ENCODE measurements around the gene MLKL. TPM values are rescaled to one million over a fixed set of nuclear protein-coding genes. Genes with fewer than 3 reads are reported as not detected.
A peak's percentile ranks its signal among the peaks of the same experiment; 100 is the strongest.

The MLKL gene
- total RNA-seq, 1 experiment from 2014 or later = not detected

DNA sequence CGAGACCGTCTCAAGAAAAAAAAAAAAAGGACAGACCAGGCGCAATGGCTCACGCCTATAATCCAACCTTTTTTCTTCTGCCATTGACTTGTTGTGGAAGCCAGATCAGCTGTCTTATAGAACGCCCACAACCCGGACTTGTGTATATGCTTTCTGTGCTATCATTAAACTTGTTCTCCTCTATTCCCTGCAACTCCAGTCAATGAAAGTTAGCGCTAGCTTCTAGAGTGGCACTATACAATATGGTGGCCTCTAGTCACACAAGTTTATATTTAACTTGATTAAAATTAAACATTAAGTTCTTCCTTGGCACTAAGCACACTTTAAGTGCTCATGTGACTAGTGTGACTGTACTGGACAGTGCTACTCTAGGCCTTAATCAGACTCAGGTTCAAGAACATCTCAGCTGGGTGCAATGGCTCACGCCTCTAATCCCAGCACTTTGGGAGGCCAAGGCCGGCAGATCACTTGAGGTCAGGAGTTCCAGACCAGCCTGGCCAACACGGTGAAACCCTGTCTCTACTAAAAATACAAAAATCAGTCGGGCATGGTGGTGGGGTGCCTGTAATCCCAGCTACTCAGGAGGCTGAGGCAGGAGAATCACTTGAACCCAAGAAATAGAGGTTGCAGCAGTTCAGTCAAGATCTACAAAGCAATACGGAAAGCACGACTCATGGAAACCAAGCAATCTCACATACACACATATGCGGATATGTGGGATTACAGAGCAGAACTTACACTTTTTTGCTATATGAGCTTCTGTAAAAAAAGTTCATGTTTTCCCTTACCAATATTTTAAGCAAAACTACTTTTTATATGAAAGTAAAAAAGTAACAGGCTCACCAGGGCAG is 74.9 kb downstream of the MLKL start:
- DNase-seq = no peak
- Histone ChIP-seq H3K4me1 (no peaks in the 10 kb centered on the region), H3K9me3 (replicated peaks) (no peaks in the 10 kb centered on the region), H3K27me3 (no peaks in the 10 kb centered on the region), H3K36me3 (peaks cover 36% of the 10 kb centered on the region), H3K4me3 (no peak overlapping the region), H3K27ac (no peak overlapping the region)

DNA sequence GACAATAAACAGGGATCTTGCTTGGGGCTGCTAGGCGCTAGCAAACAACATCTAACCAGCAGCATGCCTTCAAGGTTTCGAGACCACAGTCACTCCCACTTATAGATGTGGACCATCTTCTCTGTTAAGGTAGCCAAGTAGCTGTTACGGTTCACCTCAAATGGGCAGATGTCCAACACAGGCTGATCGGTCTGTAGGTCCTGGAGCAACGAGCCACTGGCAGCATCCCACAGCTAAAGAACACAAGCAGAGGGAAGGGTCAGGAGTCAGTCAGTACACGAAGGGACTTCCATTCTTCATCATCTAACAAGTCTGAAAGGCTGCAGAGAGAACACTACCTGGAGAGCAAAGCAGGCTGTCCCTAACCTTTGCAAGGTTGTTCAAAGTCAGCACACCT is 76.8 kb downstream of the MLKL start:
- Histone ChIP-seq H3K27me3 (no peaks in the 10 kb centered on the region), H3K27ac (no peak overlapping the region), H3K4me1 (no peaks in the 10 kb centered on the region), H3K9me3 (replicated peaks) (no peaks in the 10 kb centered on the region), H3K4me3 (no peak overlapping the region), H3K36me3 (peaks cover 27% of the 10 kb centered on the region)
- no peak for DNase-seq

DNA sequence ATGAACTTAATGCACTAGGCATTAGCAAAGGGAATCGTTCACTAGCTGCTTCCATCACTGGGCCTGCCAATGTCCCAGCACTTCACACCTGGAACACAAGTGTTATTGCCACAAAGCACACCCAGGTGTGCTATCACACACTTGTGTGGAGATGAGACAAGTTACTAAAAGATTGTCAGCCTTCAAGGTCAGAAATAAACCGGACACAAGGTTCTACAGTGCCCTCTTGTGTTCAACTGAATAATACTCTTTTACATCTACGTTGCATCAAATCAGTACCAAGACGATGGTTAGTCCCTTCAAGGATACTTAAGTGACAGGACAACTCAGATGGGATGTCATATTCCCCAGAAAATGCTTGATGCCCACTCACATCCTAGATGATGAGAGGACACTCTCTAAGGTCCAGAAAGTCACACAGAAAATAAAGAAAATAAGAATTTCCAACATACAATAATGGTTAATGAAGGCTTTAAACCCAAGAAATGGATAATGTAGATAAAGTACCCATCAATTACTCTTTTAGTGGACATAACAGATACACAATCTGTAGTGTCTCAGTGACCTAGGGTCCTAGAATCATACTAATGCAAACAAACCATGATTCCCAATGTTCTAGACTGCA is 77.3 kb downstream of the MLKL start:
- no peaks in the 10 kb centered on the region for H3K27me3 ChIP-seq
- H3K27ac ChIP-seq = no peak overlapping the region
- no peaks in the 10 kb centered on the region for H3K4me1 ChIP-seq
- DNase-seq = peak in 1 of 2 experiments; percentile 34
- H3K36me3 ChIP-seq = peaks cover 22% of the 10 kb centered on the region
- no peaks in the 10 kb centered on the region for H3K9me3 ChIP-seq (replicated peaks)
- no peak overlapping the region for H3K4me3 ChIP-seq

DNA sequence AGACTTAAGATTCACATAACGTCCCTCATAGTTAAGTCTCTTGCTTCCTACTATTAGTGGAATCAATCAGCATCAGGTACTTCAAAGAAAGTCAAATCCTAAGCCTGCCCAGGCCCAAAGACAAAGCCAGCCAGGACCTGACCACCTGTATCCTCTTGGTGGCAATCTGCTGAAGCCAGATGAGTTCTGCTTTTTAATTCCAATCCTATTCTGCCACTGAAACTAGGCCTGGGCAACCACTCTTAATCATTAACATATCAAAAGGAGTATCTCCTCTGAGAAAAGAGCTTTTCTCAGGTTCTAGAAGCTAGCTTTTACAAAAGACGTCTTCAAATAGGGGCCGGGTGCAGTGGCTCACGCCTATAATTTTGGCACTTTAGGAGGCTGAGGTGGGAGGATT is 78.7 kb downstream of the MLKL start:
- Histone ChIP-seq H3K27ac (no peak overlapping the region), H3K36me3 (peaks cover 14% of the 10 kb centered on the region), H3K9me3 (replicated peaks) (no peaks in the 10 kb centered on the region), H3K4me3 (no peak overlapping the region), H3K27me3 (no peaks in the 10 kb centered on the region), H3K4me1 (no peaks in the 10 kb centered on the region)
- no peak for DNase-seq

Other genes starting within 250 kb of the MLKL start
- gene GLG1, start 93.7 kb downstream of the MLKL start, total RNA-seq (2014; rRNA removed; shearing (Covaris generic)) = 45.4 and 54.3 TPM in 2 replicates
- gene RFWD3, start 34.0 kb downstream of the MLKL start, total RNA-seq (2014; rRNA removed; shearing (Covaris generic)) = 40.9 and 42.2 TPM in 2 replicates
- gene FA2H, start 74.0 kb upstream of the MLKL start, total RNA-seq (2014; rRNA removed; shearing (Covaris generic)) = not detected in 2 replicates

Data from SJCRH30 (cell line).